NCI-H2029 (cell line): ENCODE data around the gene DPYSL4.
A peak's percentile ranks its signal among the peaks of the same experiment; 100 is the strongest.

Experiments
- DNase-seq: peaks from one replicate; lab custom pipeline; 2025; lab: John Stamatoyannopoulos, UW

The DPYSL4 gene

GRCh38 chr10:132243141-132243540 is 56.4 kb downstream of the DPYSL4 start:
- DNase-seq = no peak

- DNase-seq = no peak
Observed at GRCh38 chr10:132243626-132244025, 56.9 kb downstream of the DPYSL4 start.

- no peak for DNase-seq
Observed at GRCh38 chr10:132245056-132245455, 58.3 kb downstream of the DPYSL4 start.

GRCh38 chr10:132246296-132246695 is 59.5 kb downstream of the DPYSL4 start:
- no peak for DNase-seq

GRCh38 chr10:132247943-132248342 is 61.2 kb downstream of the DPYSL4 start:
- no peak for DNase-seq

GRCh38 chr10:132248455-132249225 is 61.9 kb downstream of the DPYSL4 start:
- peak; percentile 27 for DNase-seq

- DNase-seq = no peak
Observed at GRCh38 chr10:132249226-132249724, 62.5 kb downstream of the DPYSL4 start.

- no peak for DNase-seq
Observed at GRCh38 chr10:132249824-132250375, 63.2 kb downstream of the DPYSL4 start.

GRCh38 chr10:132250481-132251475 is 64.0 kb downstream of the DPYSL4 start:
- no peak for DNase-seq

GRCh38 chr10:132251928-132252327 is 65.2 kb downstream of the DPYSL4 start:
- no peak for DNase-seq

GRCh38 chr10:132252412-132252811 is 65.7 kb downstream of the DPYSL4 start:
- DNase-seq = no peak

- no peak for DNase-seq
Observed at GRCh38 chr10:132253092-132253687, 66.4 kb downstream of the DPYSL4 start.

GRCh38 chr10:132254841-132255240 is 68.1 kb downstream of the DPYSL4 start:
- DNase-seq = no peak
